ENCODE measurements around the gene NOS1AP. TPM values are rescaled to one million over a fixed set of nuclear protein-coding genes. Genes with fewer than 3 reads are reported as not detected.

Gene NOS1AP
- total RNA-seq, 1 donor from 2014 or later: 4.9 TPM

- ATAC-seq (peak; percentile 50), DNase-seq (no peak)
- H3K27me3 ChIP-seq: no peaks in the 10 kb centered on the region
- no peak overlapping the region for H3K4me3 ChIP-seq
- no peak for TF ChIP-seq CTCF (IDR thresholded peaks at IDR 0.05)
- H3K4me1 ChIP-seq: no peaks in the 10 kb centered on the region
- intact Hi-C loops (cut with DNase I): no loop called here
- no peaks in the 10 kb centered on the region for H3K36me3 ChIP-seq
- H3K27ac ChIP-seq: no peak overlapping the region
- no peaks in the 10 kb centered on the region for H3K9me3 ChIP-seq
Measured at GRCh38 chr1:162335126-162335525, 265.6 kb downstream of the NOS1AP start.

- no peak for TF ChIP-seq CTCF (IDR thresholded peaks at IDR 0.05)
- H3K27me3 ChIP-seq: no peaks in the 10 kb centered on the region
- intact Hi-C loops (cut with DNase I): no loop called here
- no peaks in the 10 kb centered on the region for H3K9me3 ChIP-seq
- ATAC-seq: no peak
- H3K27ac ChIP-seq: no peak overlapping the region
- no peak overlapping the region for H3K4me3 ChIP-seq
- H3K4me1 ChIP-seq: no peaks in the 10 kb centered on the region
- no peaks in the 10 kb centered on the region for H3K36me3 ChIP-seq
- DNase-seq: no peak
Measured at GRCh38 chr1:162336621-162337285, 267.3 kb downstream of the NOS1AP start.

- Histone ChIP-seq H3K27me3 (no peaks in the 10 kb centered on the region), H3K36me3 (no peaks in the 10 kb centered on the region), H3K27ac (no peak overlapping the region), H3K4me1 (no peaks in the 10 kb centered on the region), H3K9me3 (no peaks in the 10 kb centered on the region), H3K4me3 (no peak overlapping the region)
- intact Hi-C loops (cut with DNase I): no loop called here
- DNase-seq: no peak
- no peak for TF ChIP-seq CTCF (IDR thresholded peaks at IDR 0.05)
- no peak for ATAC-seq
Measured at GRCh38 chr1:162342452-162342983, 273.0 kb downstream of the NOS1AP start.

DNA sequence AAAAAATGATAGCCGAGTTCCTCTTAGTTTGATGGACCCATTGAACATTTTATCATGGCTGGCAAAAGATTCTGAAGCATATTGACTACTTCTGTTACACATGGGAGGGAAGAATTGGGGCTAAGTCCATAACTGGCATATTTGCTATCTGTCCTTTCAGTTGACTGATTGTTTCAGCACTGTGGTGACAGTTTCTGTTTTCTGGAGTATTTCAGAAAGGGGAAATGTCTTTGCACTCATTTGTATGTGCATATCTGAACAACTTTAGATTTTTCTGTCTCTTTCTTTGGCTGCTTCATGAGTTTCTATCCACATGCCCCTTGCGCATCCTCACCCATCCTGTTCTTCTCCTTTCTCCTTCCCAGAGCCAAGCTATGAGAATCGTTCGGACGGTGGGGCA, 274.0 kb downstream of the NOS1AP start:
- no peak for DNase-seq
- H3K27ac ChIP-seq: no peak overlapping the region
- ATAC-seq: no peak
- no peaks in the 10 kb centered on the region for H3K4me1 ChIP-seq
- no peaks in the 10 kb centered on the region for H3K9me3 ChIP-seq
- no peaks in the 10 kb centered on the region for H3K27me3 ChIP-seq
- intact Hi-C loops (cut with DNase I): no loop called here
- TF ChIP-seq CTCF (IDR thresholded peaks at IDR 0.05): no peak
- no peaks in the 10 kb centered on the region for H3K36me3 ChIP-seq
- H3K4me3 ChIP-seq: no peak overlapping the region

GRCh38 chr1:162347281-162347680, 277.8 kb downstream of the NOS1AP start:
- Histone ChIP-seq H3K4me3 (no peak overlapping the region), H3K36me3 (no peaks in the 10 kb centered on the region), H3K4me1 (peaks cover 3% of the 10 kb centered on the region), H3K9me3 (no peaks in the 10 kb centered on the region), H3K27ac (no peak overlapping the region), H3K27me3 (no peaks in the 10 kb centered on the region)
- DNase-seq (no peak), ATAC-seq (no peak)
- TF ChIP-seq CTCF (IDR thresholded peaks at IDR 0.05): no peak
- intact Hi-C loops (cut with DNase I): no loop called here

Data from upper lobe of right lung (tissue), 1 donor.